HG02610 (cell line): ENCODE measurements around the gene PCCA.
"Not testable (repeated sequence)": the region's sequence is repeated elsewhere in the genome, so short reads cannot be mapped to it uniquely, and the experiment has no call there.

ENCODE experiments used
- ATAC-seq: cut with Tn5 transposase; IDR thresholded peaks from one replicate; pipeline ENCODE4 v1.9.1; 2021; ENCODE audit warnings: mild to moderate bottlenecking, moderate library complexity; ENCODE audit not compliant: unreplicated experiment

PCCA gene

GRCh38 chr13:100565286-100565685 lies 476.4 kb downstream of the PCCA start:
- no peak for ATAC-seq

- no peak for ATAC-seq
Measured at GRCh38 chr13:100566543-100566942, 477.6 kb downstream of the PCCA start.

- ATAC-seq = peak; percentile 88
Measured at GRCh38 chr13:100573121-100573520, 484.2 kb downstream of the PCCA start.

- ATAC-seq = not testable (repeated sequence)
Measured at GRCh38 chr13:100577239-100577638, 488.3 kb downstream of the PCCA start.
